B cell (primary cell): ENCODE data around the gene TLNRD1. TPM values are rescaled to one million over a fixed set of nuclear protein-coding genes. Genes with fewer than 3 reads are reported as not detected.

Experiments used
- ATAC-seq: fragments of 200-7000 bp; cut with Tn5 transposase; one replicate; pipeline ENCODE4 v1.10.0; 2021; ENCODE audit warnings: low read depth, mild to moderate bottlenecking, moderate number of reproducible peaks, moderate library complexity
- CTCF ChIA-PET: fragments of 350-600 bp; sonication (Branson Sonifier 250); formaldehyde crosslinking; loops from one replicate; lab custom pipeline; 2021; ENCODE audit warnings: antibody characterized with exemption, inconsistent platforms; lab: Charles Lee
- POLR2A ChIA-PET: fragments of 350-600 bp; sonication (Branson Sonifier 250); formaldehyde crosslinking; loops from one replicate; lab custom pipeline; 2021; ENCODE audit warnings: antibody characterized with exemption; lab: Charles Lee
- DNase-seq: peaks from one replicate; pipeline ENCODE4 v3.0.0; 2013
- H2AFZ ChIP-seq: 2 replicates; pipeline ENCODE4 v1.6.1; 2012; ENCODE audit warnings: mild to moderate bottlenecking, low read depth, low read length; ENCODE audit not compliant: insufficient read depth, poor library complexity, severe bottlenecking
- H3K27ac ChIP-seq, 2 donors: 1 replicate in 1 of 2; 2 replicates in 1 of 2; pipeline ENCODE4 v1.5.1; 2012 to 2013; ENCODE audit warnings: low read length in 2 of 2, mild to moderate bottlenecking in 2 of 2, moderate library complexity in 1 of 2
- H3K27me3 ChIP-seq, 4 experiments: fragments of 200-600 bp in 1 of 4; sonication (generic) in 1 of 4; replicated peaks in 1 of 4; 1 replicate in 2 of 4; 2 replicates in 2 of 4; pipeline versions ENCODE4 v1.6.1 to v1.7.0; 2013 to 2016; ENCODE audit warnings: low read length in 3 of 4, mild to moderate bottlenecking in 2 of 4, mixed read lengths in 1 of 4, moderate library complexity in 1 of 4; ENCODE audit not compliant: insufficient read depth in 4 of 4, control insufficient read depth in 3 of 4; ENCODE audit errors: control extremely low read depth in 1 of 4
- H3K36me3 ChIP-seq, 2 experiments: replicated peaks in 1 of 2; 1 replicate in 1 of 2; 2 replicates in 1 of 2; pipeline versions ENCODE4 v1.6.1 to v1.7.1; 2013; ENCODE audit warnings: low read length in 1 of 2; ENCODE audit not compliant: insufficient read depth in 2 of 2, control insufficient read depth in 1 of 2; ENCODE audit errors: control extremely low read depth in 1 of 2, extremely low read depth in 1 of 2
- H3K4me1 ChIP-seq, 2 donors: fragments of 200-600 bp in 1 of 2; sonication (generic) in 1 of 2; 1 replicate in 1 of 2; 2 replicates in 1 of 2; pipeline versions ENCODE4 v1.5.1 to v1.6.1; 2013 to 2017; ENCODE audit warnings: low read length in 2 of 2; ENCODE audit not compliant: control insufficient read depth in 2 of 2, insufficient read depth in 2 of 2
- H3K4me2 ChIP-seq: replicated peaks from 2 replicates; pipeline ENCODE3; 2012; ENCODE audit warnings: mild to moderate bottlenecking, low read depth, low read length; ENCODE audit not compliant: poor library complexity, severe bottlenecking
- H3K4me3 ChIP-seq, 5 experiments: fragments of 200-600 bp in 1 of 5; sonication (generic) in 1 of 5; 1 replicate in 3 of 5; 2 replicates in 2 of 5; pipeline versions ENCODE4 v1.5.1 to v1.7.0; 2011 to 2016; ENCODE audit warnings: low read length in 4 of 5, mild to moderate bottlenecking in 4 of 5, low read depth in 2 of 5, control low read depth in 1 of 5, moderate library complexity in 1 of 5; ENCODE audit not compliant: insufficient read depth in 1 of 5; ENCODE audit errors: control extremely low read depth in 1 of 5, extremely low read depth in 1 of 5
- H3K79me2 ChIP-seq: fragments of 200-600 bp; sonication (generic); one replicate; pipeline ENCODE4 v1.6.0; 2016; ENCODE audit warnings: low read length; ENCODE audit not compliant: control insufficient read depth, insufficient read depth
- H3K9ac ChIP-seq: fragments of 200-600 bp; sonication (generic); 2 replicates; pipeline ENCODE4 v1.6.1; 2017; ENCODE audit warnings: mild to moderate bottlenecking, low read length, moderate library complexity
- H3K9me3 ChIP-seq, 3 donors: one replicate each; pipeline versions ENCODE4 v1.6.1 to v1.7.1; 2013; ENCODE audit warnings: low read length in 2 of 3; ENCODE audit not compliant: control insufficient read depth in 2 of 3, insufficient read depth in 1 of 3; ENCODE audit errors: control extremely low read depth in 1 of 3
- H4K20me1 ChIP-seq: 2 replicates; pipeline ENCODE4 v1.6.0; 2012; ENCODE audit warnings: mild to moderate bottlenecking, low read length; ENCODE audit not compliant: insufficient read depth, control insufficient read depth, poor library complexity, severe bottlenecking
- H3K27ac Mint-ChIP-seq: one replicate; pipeline ENCODE4 v1.8.0; 2021; ENCODE audit warnings: mixed read lengths
- H3K27me3 Mint-ChIP-seq: one replicate; pipeline ENCODE4 v1.8.0; 2021; ENCODE audit warnings: mixed read lengths
- H3K4me1 Mint-ChIP-seq: one replicate; pipeline ENCODE4 v1.8.0; 2021; ENCODE audit warnings: mixed read lengths
- H3K4me3 Mint-ChIP-seq: one replicate; pipeline ENCODE4 v1.8.0; 2021; ENCODE audit warnings: mixed read lengths
- H3K9me3 Mint-ChIP-seq: one replicate; pipeline ENCODE4 v1.8.0; 2022; ENCODE audit warnings: mixed read lengths; ENCODE audit not compliant: insufficient read depth
- CTCF ChIP-seq: fragments of 200-600 bp; IDR thresholded peaks from one replicate; pipeline ENCODE4 v1.8.0; 2022; ENCODE audit warnings: antibody characterized with exemption, mild to moderate bottlenecking
- EZH2 ChIP-seq: IDR thresholded peaks from 2 replicates; pipeline ENCODE4 v1.6.1; 2012; ENCODE audit warnings: borderline replicate concordance, low read depth, mild to moderate bottlenecking, moderate library complexity, low read length; ENCODE audit not compliant: insufficient read depth, poor library complexity, severe bottlenecking
- WGBS: methylation state at CpG from one replicate; pipeline ENCODE4 v1.1.5; 2013; ENCODE audit warnings: missing lambda C conversion rate; ENCODE audit not compliant: insufficient coverage; 5-methylcytosine and 5-hydroxymethylcytosine counted together
- intact Hi-C: fragments of 100-400 bp; cut with micrococcal nuclease; formaldehyde crosslinking; loops from one replicate; pipeline ENCODE4 v1.10.0; 2022
- polyA plus RNA-seq: library from polyadenylated mRNA; depleted of rRNA; stranded (reverse); fragments of >200 nt; gene quantifications from 2 replicates; pipeline ENCODE4 v1.2.3, GENCODE V29; 2012
- total RNA-seq, 2 donors: library from RNA; stranded (reverse); fragments of 120-200 nt in 1 of 2; gene quantifications; 1 replicate in 1 of 2; 2 replicates in 1 of 2; pipeline versions ENCODE4 v1.2.3 to v1.2.4, GENCODE V29; 2013 to 2022

The TLNRD1 gene
- total and polyA plus RNA-seq, 2 donors (not counting 1 experiment from before 2014, with no cell fraction given), result 11.4 to 26.7 TPM

DNA sequence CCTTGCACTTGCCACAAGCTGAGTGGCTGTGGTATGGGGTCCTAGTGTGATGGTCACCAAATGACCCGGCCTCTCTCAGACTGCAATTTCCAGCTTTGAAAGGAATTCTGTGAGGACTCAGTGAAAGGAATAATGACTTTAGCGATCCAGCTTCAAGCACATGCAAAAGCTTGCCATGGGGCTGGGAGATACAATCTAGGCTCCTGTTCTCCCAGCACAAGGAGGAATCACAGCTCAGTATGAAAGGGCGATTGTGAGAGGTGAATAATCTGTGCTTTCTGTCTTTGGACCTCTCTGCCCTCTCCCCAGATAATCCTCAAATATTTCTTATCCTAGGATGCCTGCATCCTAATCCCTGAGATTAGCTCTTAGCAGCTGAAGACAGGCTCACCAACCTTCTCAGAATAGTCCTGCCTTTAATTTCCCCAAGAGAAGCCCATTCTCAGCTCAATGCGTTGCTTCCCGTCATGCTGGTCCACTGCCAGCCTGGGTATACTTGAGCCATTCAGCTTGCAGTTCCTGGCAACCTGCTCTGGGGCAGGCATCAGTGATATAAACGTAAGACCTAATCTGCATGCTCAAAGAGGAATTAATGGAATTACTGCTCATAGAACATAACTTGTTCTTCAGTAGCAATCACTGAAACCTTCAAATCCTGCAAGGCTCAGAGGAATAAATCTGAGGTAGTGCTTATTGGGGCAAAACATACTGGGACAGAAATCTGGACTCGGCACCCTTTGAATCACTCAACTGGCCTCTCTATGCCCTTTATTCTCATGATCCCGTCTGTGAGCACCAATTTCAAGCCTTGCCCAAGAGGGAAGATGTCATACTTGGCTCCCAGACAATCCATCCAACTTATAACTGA is 15.1 kb downstream of the TLNRD1 start:
- Histone ChIP-seq H3K4me3 (no peak overlapping the region), H2AFZ (no peak overlapping the region), H3K27ac (no peak overlapping the region), H4K20me1 (peaks cover 19% of the 10 kb centered on the region), H3K27me3 (no peaks in the 10 kb centered on the region), H3K79me2 (peaks cover 85% of the 10 kb centered on the region), H3K4me2 (no peak overlapping the region), H3K9ac (no peak overlapping the region), H3K9me3 (no peaks in the 10 kb centered on the region), H3K4me1 (no peaks in the 10 kb centered on the region), H3K36me3 (no peaks in the 10 kb centered on the region)
- no peak for ATAC-seq
- no peak for DNase-seq
- Mint-ChIP-seq H3K4me1 (no peaks in the 10 kb centered on the region), H3K27ac (no peak overlapping the region), H3K4me3 (no peak overlapping the region), H3K27me3 (no peaks in the 10 kb centered on the region), H3K9me3 (no peaks in the 10 kb centered on the region)
- TF ChIP-seq EZH2 (no peak), CTCF (no peak)
- ChIA-PET POLR2A (no interaction called here), CTCF (interaction anchor here (1.1 kb wide), 1 partner anchor 250 kb away, joined by 3 read pairs; no protein-coding TSS in a partner anchor)
- WGBS, result 100% methylated on average over 5 of the region's 8 CpGs
- intact Hi-C loops, result no loop called here

- no peaks in the 10 kb centered on the region for H3K9me3 Mint-ChIP-seq
- WGBS, result 78% methylated on average over 1 of the region's 1 CpG
- Histone ChIP-seq H3K9me3 (no peaks in the 10 kb centered on the region), H3K4me1 (no peaks in the 10 kb centered on the region), H3K36me3 (no peaks in the 10 kb centered on the region), H3K79me2 (peaks cover 84% of the 10 kb centered on the region), H3K4me2 (no peak overlapping the region), H3K4me3 (no peak overlapping the region), H3K27me3 (no peaks in the 10 kb centered on the region), H2AFZ (no peak overlapping the region), H3K27ac (no peak overlapping the region), H4K20me1 (peaks cover 16% of the 10 kb centered on the region), H3K9ac (no peak overlapping the region)
- no peak overlapping the region for H3K4me3 Mint-ChIP-seq
- ChIA-PET CTCF (no interaction called here), POLR2A (no interaction called here)
- ATAC-seq (no peak), DNase-seq (no peak)
- TF ChIP-seq EZH2 (no peak), CTCF (no peak)
- H3K27ac Mint-ChIP-seq, result no peak overlapping the region
- H3K27me3 Mint-ChIP-seq, result no peaks in the 10 kb centered on the region
- no peaks in the 10 kb centered on the region for H3K4me1 Mint-ChIP-seq
- intact Hi-C loops, result no loop called here
These were observed 15.9 kb downstream of the TLNRD1 start for GRCh38 chr15:81016489-81017068.
